GM12878 (cell line): ENCODE measurements around the gene BMP8B. TPM values are rescaled to one million over a fixed set of nuclear protein-coding genes. Genes with fewer than 3 reads are reported as not detected.

Experiments
- BHLHE40 ChIP-seq, 2 experiments: fragments of 450-650 bp in 1 of 2; IDR thresholded peaks; 2 replicates each; pipeline ENCODE4 v1.6.1; 2011 to 2017; ENCODE audit warnings: low read depth in 2 of 2, borderline replicate concordance in 1 of 2, improper control_type of control experiment in 1 of 2, low read length in 1 of 2, mild to moderate bottlenecking in 1 of 2
- CBFB ChIP-seq: IDR thresholded peaks from 2 replicates; pipeline ENCODE4 v1.6.1; 2016; ENCODE audit warnings: antibody characterized with exemption, low read depth
- CHD1 ChIP-seq: IDR thresholded peaks from 2 replicates; pipeline ENCODE4 v1.6.1; 2012; ENCODE audit warnings: low read depth, low read length, improper control_type of control experiment
- CREB1 ChIP-seq: IDR thresholded peaks from 2 replicates; pipeline ENCODE4 v1.6.1; 2012; ENCODE audit warnings: low read depth, mild to moderate bottlenecking, inconsistent platforms
- DPF2 ChIP-seq: fragments of 450-650 bp; IDR thresholded peaks from 2 replicates; pipeline ENCODE4 v1.6.1; 2017; ENCODE audit warnings: mild to moderate bottlenecking
- E4F1 ChIP-seq: fragments of 450-650 bp; IDR thresholded peaks from 2 replicates; pipeline ENCODE4 v1.6.1; 2018; ENCODE audit warnings: borderline replicate concordance, mild to moderate bottlenecking; ENCODE audit not compliant: partially characterized antibody
- EED ChIP-seq: sonication (generic); IDR thresholded peaks from 2 replicates; pipeline ENCODE4 v1.6.1; 2016; ENCODE audit warnings: antibody characterized with exemption, low read depth
- EP300 ChIP-seq, 2 experiments: fragments of 150-350 bp in 1 of 2; IDR thresholded peaks; 2 replicates each; pipeline ENCODE4 v1.6.1; 2011 to 2012; ENCODE audit warnings: low read depth in 2 of 2, low read length in 2 of 2, borderline replicate concordance in 1 of 2, improper control_type of control experiment in 1 of 2, inconsistent platforms in 1 of 2; ENCODE audit not compliant: control insufficient read depth in 1 of 2
- GATAD2B ChIP-seq: fragments of 450-650 bp; conservative IDR thresholded peaks from 2 replicates; pipeline ENCODE4 v1.6.1; 2017; ENCODE audit warnings: low read depth, mild to moderate bottlenecking, moderate library complexity
- HDGF ChIP-seq: fragments of 450-650 bp; IDR thresholded peaks from 2 replicates; pipeline ENCODE4 v1.6.1; 2016; ENCODE audit warnings: antibody characterized with exemption
- IKZF1 ChIP-seq: fragments of 450-650 bp; conservative IDR thresholded peaks from 2 replicates; pipeline ENCODE4 v1.6.1; 2017; ENCODE audit warnings: antibody characterized with exemption, mild to moderate bottlenecking
- IRF4 ChIP-seq: IDR thresholded peaks from 2 replicates; pipeline ENCODE4 v1.6.1; 2011; ENCODE audit warnings: low read depth, low read length
- MEF2A ChIP-seq: IDR thresholded peaks from 2 replicates; pipeline ENCODE4 v1.6.1; 2011; ENCODE audit warnings: low read depth, mild to moderate bottlenecking, low read length, moderate library complexity; ENCODE audit not compliant: insufficient read depth
- MXI1 ChIP-seq: fragments of 150-350 bp; IDR thresholded peaks from 2 replicates; pipeline ENCODE4 v1.6.1; 2011; ENCODE audit warnings: low read depth, mild to moderate bottlenecking, inconsistent platforms, low read length, improper control_type of control experiment
- PAX5 ChIP-seq: IDR thresholded peaks from 2 replicates; pipeline ENCODE4 v1.6.1; 2011; ENCODE audit warnings: low read depth, low read length, borderline replicate concordance
- POLR2A ChIP-seq: IDR thresholded peaks from 2 replicates; pipeline ENCODE4 v1.6.1; 2011; ENCODE audit warnings: low read depth, mild to moderate bottlenecking, low read length
- RAD51 ChIP-seq: fragments of 450-650 bp; IDR thresholded peaks from 2 replicates; pipeline ENCODE4 v1.6.1; 2016; ENCODE audit warnings: moderate library complexity, mild to moderate bottlenecking, inconsistent platforms
- SMARCA5 ChIP-seq: fragments of 450-650 bp; IDR thresholded peaks from 2 replicates; pipeline ENCODE4 v1.6.1; 2017; ENCODE audit warnings: mild to moderate bottlenecking
- TCF3 ChIP-seq: IDR thresholded peaks from 2 replicates; pipeline ENCODE4 v1.6.1; 2012; ENCODE audit warnings: low read depth, mild to moderate bottlenecking, low read length, borderline replicate concordance; ENCODE audit not compliant: insufficient read depth
- USF1 ChIP-seq: IDR thresholded peaks from 2 replicates; pipeline ENCODE4 v1.6.1; 2011; ENCODE audit warnings: borderline replicate concordance, low read depth, mild to moderate bottlenecking, moderate library complexity, mixed read lengths, low read length; ENCODE audit not compliant: insufficient read depth; ENCODE audit errors: extremely low read length
- ZNF217 ChIP-seq: fragments of 450-650 bp; IDR thresholded peaks from 2 replicates; pipeline ENCODE4 v1.6.1; 2017; ENCODE audit warnings: antibody characterized with exemption, mild to moderate bottlenecking
- polyA plus RNA-seq, 11 experiments: library from polyadenylated mRNA; depleted of rRNA in 4 of 11; unstranded in 6 of 11; stranded (reverse) in 5 of 11; fragments of >200 nt; fragmentation: Nextera tagmentation in 4 of 11; fragmentation: Illumina TruSeq in 1 of 11; extraction: Ambion mirVana in 4 of 11; extraction: Trizol in 1 of 11; gene quantifications; 1 replicate in 1 of 11; 2 replicates in 10 of 11; pipeline versions ENCODE4 v1.2.1 to v1.2.3, GENCODE V29; 2011 to 2016; ENCODE audit warnings: inconsistent platforms in 2 of 11, missing spikeins in 2 of 11, low read depth in 1 of 11
- total RNA-seq, 4 experiments: library from RNA; depleted of rRNA in 3 of 4; stranded (reverse); fragments of >200 nt in 3 of 4; fragmentation: Illumina TruSeq in 1 of 4; extraction: Trizol in 1 of 4; gene quantifications; 2 replicates each; pipeline versions ENCODE4 v1.2.1 to v1.2.3, GENCODE V29; 2013 to 2021
- TF ChIP-seq, protein P1 (sequence below): IDR thresholded peaks from 2 replicates; pipeline ENCODE4 v1.6.1; 2011; ENCODE audit warnings: low read depth, low read length, improper control_type of control experiment, borderline replicate concordance
- TF ChIP-seq, protein P2 (sequence below): fragments of 450-650 bp; IDR thresholded peaks from 2 replicates; pipeline ENCODE4 v1.6.1; 2017; ENCODE audit warnings: mild to moderate bottlenecking, low read depth, inconsistent platforms; ENCODE audit not compliant: poor library complexity, severe bottlenecking

Gene BMP8B
- total and polyA plus RNA-seq, 10 of the 15 experiments (the other 5 are each of a cell fraction or from before 2014, with no cell fraction given): 0.09 to 1.2 (median 0.52) TPM

DNA sequence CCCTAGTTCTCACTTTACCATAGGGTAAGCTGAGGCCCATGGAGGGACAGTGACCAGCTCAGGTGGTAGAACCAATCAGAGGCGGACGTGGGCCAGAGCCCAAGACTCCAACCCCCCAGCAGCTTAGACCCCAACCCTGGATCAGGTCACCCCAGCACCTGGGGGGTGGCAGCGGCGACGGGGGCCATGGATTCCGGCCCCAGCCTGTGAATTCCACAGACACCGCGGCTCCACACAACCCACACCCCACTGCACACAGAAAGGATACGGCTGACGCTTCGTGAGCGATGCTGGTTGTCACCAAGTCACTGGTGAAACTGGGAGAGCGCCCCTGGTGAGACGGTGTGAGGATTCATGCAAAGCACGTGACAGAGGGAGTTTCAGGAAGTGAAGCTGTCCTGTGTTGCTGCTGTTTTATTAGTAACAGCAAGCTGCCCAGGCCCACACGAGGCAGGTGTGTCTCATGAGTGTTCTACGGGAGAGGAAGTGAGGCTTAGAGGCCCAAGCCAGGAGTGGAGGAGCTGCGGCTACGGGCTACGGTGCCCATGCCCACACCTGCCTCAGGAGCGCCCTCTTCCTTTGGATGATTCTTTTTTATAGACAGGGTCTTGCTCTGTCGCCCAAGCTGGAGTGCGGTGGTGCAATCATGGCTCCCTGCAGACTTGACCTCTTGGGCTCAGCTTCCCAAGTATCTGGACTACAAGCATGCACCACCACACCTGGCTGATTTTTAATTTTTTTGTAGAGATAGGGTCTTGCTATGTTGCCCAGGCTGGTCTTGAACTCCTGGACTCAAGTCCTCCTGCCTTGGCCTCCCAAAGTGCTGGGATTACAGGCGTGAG is 28.6 kb upstream of the BMP8B start (continued):
- peak; percentile 82 for TF ChIP-seq USF1
- TF ChIP-seq PAX5: peak; percentile 59; the same call in 1 of the 2 replicates
- TF ChIP-seq MEF2A: peak; percentile 57; the same call in 1 of the 2 replicates
- TF ChIP-seq CHD1: peak; percentile 83; the same call in 1 of the 2 replicates
- TF ChIP-seq CBFB: 0 out of 2 replicates have a peak, but pooled peaks have one; percentile 57
- TF ChIP-seq, protein P1, sequence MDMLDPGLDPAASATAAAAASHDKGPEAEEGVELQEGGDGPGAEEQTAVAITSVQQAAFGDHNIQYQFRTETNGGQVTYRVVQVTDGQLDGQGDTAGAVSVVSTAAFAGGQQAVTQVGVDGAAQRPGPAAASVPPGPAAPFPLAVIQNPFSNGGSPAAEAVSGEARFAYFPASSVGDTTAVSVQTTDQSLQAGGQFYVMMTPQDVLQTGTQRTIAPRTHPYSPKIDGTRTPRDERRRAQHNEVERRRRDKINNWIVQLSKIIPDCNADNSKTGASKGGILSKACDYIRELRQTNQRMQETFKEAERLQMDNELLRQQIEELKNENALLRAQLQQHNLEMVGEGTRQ: peak; percentile 65; the same call in 1 of the 2 replicates
- peak; percentile 65 for TF ChIP-seq IRF4
- TF ChIP-seq, protein P2, sequence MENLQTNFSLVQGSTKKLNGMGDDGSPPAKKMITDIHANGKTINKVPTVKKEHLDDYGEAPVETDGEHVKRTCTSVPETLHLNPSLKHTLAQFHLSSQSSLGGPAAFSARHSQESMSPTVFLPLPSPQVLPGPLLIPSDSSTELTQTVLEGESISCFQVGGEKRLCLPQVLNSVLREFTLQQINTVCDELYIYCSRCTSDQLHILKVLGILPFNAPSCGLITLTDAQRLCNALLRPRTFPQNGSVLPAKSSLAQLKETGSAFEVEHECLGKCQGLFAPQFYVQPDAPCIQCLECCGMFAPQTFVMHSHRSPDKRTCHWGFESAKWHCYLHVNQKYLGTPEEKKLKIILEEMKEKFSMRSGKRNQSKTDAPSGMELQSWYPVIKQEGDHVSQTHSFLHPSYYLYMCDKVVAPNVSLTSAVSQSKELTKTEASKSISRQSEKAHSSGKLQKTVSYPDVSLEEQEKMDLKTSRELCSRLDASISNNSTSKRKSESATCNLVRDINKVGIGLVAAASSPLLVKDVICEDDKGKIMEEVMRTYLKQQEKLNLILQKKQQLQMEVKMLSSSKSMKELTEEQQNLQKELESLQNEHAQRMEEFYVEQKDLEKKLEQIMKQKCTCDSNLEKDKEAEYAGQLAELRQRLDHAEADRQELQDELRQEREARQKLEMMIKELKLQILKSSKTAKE: peak; percentile 47
- 0 out of 2 replicates have a peak, but pooled peaks have one; percentile 26 for TF ChIP-seq ZNF217
- TF ChIP-seq POLR2A: peak; percentile 75
- peak; percentile 48; the same call in 1 of the 2 replicates for TF ChIP-seq CREB1
- TF ChIP-seq E4F1: peak; percentile 72
- TF ChIP-seq GATAD2B: peak; percentile 53
- peak; percentile 80 for TF ChIP-seq TCF3
- TF ChIP-seq MXI1: peak; percentile 83
- TF ChIP-seq RAD51: peak; percentile 91
- peak; percentile 19; the same call in 1 of the 2 replicates for TF ChIP-seq HDGF
- TF ChIP-seq EED: peak; percentile 60; the same call in 1 of the 2 replicates
- peak; percentile 67 for TF ChIP-seq DPF2
- peak; percentile 68 for TF ChIP-seq IKZF1
- TF ChIP-seq EP300 (IDR thresholded peaks at IDR 0.05; ENCODE audit: borderline replicate concordance in 1 of 2, control insufficient read depth in 1 of 2, low read depth in 2 of 2, low read length in 2 of 2): peak; percentile 9 to 27; a peak in 2 of 4 replicates
- TF ChIP-seq SMARCA5: peak; percentile 89
- TF ChIP-seq BHLHE40 (IDR thresholded peaks at IDR 0.05; ENCODE audit: borderline replicate concordance in 1 of 2, low read depth in 2 of 2, low read length in 1 of 2): peak; percentile 91 to 93
